Gastrocnemius medialis (tissue), 4 donors: ENCODE data around the gene SIK3.

ENCODE experiments used
- CTCF ChIP-seq, 5 experiments: fragments of 450-650 bp in 3 of 5; fragments of 200-600 bp in 2 of 5; sonication (generic) in 2 of 5; IDR thresholded peaks in 4 of 5; conservative IDR thresholded peaks in 1 of 5; 1 replicate in 4 of 5; 2 replicates in 1 of 5; pipeline ENCODE4 v1.5.1; 2016 to 2019; ENCODE audit warnings: antibody characterized with exemption in 5 of 5, mild to moderate bottlenecking in 3 of 5, moderate library complexity in 3 of 5
- POLR2A ChIP-seq, 2 donors: fragments of 450-650 bp; IDR thresholded peaks; one replicate each; pipeline ENCODE4 v1.6.1; 2017; ENCODE audit warnings: antibody characterized with exemption in 2 of 2, mild to moderate bottlenecking in 2 of 2, moderate library complexity in 2 of 2

- TF ChIP-seq CTCF (IDR thresholded peaks at IDR 0.05 in 4 of 5, conservative IDR thresholded peaks at IDR 0.05 in 1 of 5) (no peak), POLR2A (IDR thresholded peaks at IDR 0.05) (no peak)
Measured at GRCh38 chr11:116852261-116853031, 245.8 kb downstream of the SIK3 start.
